Fibroblast of lung (primary cell): ENCODE measurements around the gene PKHD1. TPM values are rescaled to one million over a fixed set of nuclear protein-coding genes. Genes with fewer than 3 reads are reported as not detected.

Source experiments
- DNase-seq, 2 donors: peaks; one replicate each; pipeline versions ENCODE4 v3.0.0 to v3.0.0-alpha.2; 2010; ENCODE audit warnings: low read depth in 2 of 2
- H2AFZ ChIP-seq: 2 replicates; pipeline ENCODE4 v1.5.1; 2012; ENCODE audit warnings: low read length, control low read depth, inconsistent platforms
- H3K27ac ChIP-seq: 2 replicates; pipeline ENCODE4 v1.5.1; 2011; ENCODE audit warnings: low read length, control low read depth; ENCODE audit not compliant: insufficient read depth
- H3K27me3 ChIP-seq: 2 replicates; pipeline ENCODE4 v1.5.1; 2011; ENCODE audit warnings: mild to moderate bottlenecking, low read length; ENCODE audit not compliant: control insufficient read depth, insufficient read depth
- H3K36me3 ChIP-seq: 2 replicates; pipeline ENCODE4 v1.5.1; 2011; ENCODE audit warnings: low read length; ENCODE audit not compliant: control insufficient read depth, insufficient read depth
- H3K4me1 ChIP-seq: 2 replicates; pipeline ENCODE4 v1.5.1; 2011; ENCODE audit warnings: low read length; ENCODE audit not compliant: control insufficient read depth, insufficient read depth; ENCODE audit errors: extremely low read depth
- H3K4me2 ChIP-seq: 2 replicates; pipeline ENCODE4 v1.5.1; 2011; ENCODE audit warnings: low read length, control low read depth; ENCODE audit not compliant: insufficient read depth; ENCODE audit errors: extremely low read depth
- H3K4me3 ChIP-seq, 4 experiments: fragments of 200-600 bp in 1 of 4; sonication (generic) in 1 of 4; replicated peaks in 1 of 4; 2 replicates each; pipeline ENCODE4 v1.5.1; 2011 to 2016; ENCODE audit warnings: low read length in 4 of 4, low read depth in 3 of 4, mild to moderate bottlenecking in 3 of 4, control low read depth in 2 of 4, inconsistent platforms in 1 of 4, mixed read lengths in 1 of 4; ENCODE audit not compliant: insufficient read depth in 1 of 4; ENCODE audit errors: control extremely low read depth in 1 of 4
- H3K79me2 ChIP-seq: 2 replicates; pipeline ENCODE4 v1.5.1; 2012; ENCODE audit warnings: mild to moderate bottlenecking, low read length, inconsistent platforms; ENCODE audit not compliant: control insufficient read depth, insufficient read depth
- H3K9ac ChIP-seq: 2 replicates; pipeline ENCODE4 v1.5.1; 2011; ENCODE audit warnings: mild to moderate bottlenecking, low read length, control low read depth; ENCODE audit not compliant: insufficient read depth
- H3K9me3 ChIP-seq: 2 replicates; pipeline ENCODE4 v1.5.1; 2012; ENCODE audit warnings: low read depth, low read length; ENCODE audit not compliant: control insufficient read depth, insufficient read depth
- H4K20me1 ChIP-seq: 2 replicates; pipeline ENCODE4 v1.5.1; 2011; ENCODE audit warnings: low read length; ENCODE audit not compliant: control insufficient read depth, insufficient read depth; ENCODE audit errors: extremely low read depth
- EZH2 ChIP-seq: IDR thresholded peaks from 2 replicates; pipeline ENCODE4 v1.5.1; 2012; ENCODE audit warnings: low read length, control low read depth, mild to moderate bottlenecking; ENCODE audit errors: missing control alignments
- polyA plus RNA-seq, 2 donors: library from polyadenylated mRNA; depleted of rRNA in 1 of 2; stranded (reverse) in 1 of 2; unstranded in 1 of 2; fragments of >200 nt; gene quantifications; 2 replicates each; pipeline ENCODE4 v1.2.1, GENCODE V29; 2011 to 2012; ENCODE audit warnings: missing spikeins in 1 of 2
- total RNA-seq: library from RNA; depleted of rRNA; stranded (reverse); fragments of >200 nt; gene quantifications from 2 replicates; pipeline ENCODE4 v1.2.1, GENCODE V29; 2014
- TF ChIP-seq, protein P1 (sequence below), 2 donors: IDR thresholded peaks in 1 of 2; conservative IDR thresholded peaks in 1 of 2; 1 replicate in 1 of 2; 2 replicates in 1 of 2; pipeline ENCODE4 v1.5.1; 2011 to 2012; ENCODE audit warnings: low read length in 2 of 2, control low read depth in 1 of 2, inconsistent platforms in 1 of 2, low read depth in 1 of 2, mild to moderate bottlenecking in 1 of 2

The PKHD1 gene
- total and polyA plus RNA-seq, 2 donors (not counting 1 experiment from before 2014, with no cell fraction given) = not detected

DNA sequence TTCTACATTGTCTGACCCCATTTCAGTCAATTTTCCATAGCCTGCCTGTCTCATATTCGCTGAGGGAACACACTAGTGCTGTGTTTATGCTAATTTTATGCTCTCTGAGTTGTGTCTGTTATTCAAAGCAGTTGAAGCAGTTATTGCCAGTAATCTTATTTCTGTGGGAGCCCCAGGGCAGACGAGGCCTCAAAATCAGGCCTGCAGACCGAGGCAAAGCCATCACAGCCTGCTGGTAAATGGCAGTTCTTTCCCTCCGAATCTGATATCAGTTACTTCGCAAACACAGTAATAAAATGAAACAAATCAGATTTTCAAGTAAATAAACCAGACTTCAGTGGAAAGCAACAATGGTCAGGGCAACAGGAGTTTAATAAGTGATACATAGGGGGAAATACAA, 508.4 kb downstream of the PKHD1 start:
- DNase-seq = no peak
- H3K36me3 ChIP-seq = no peaks in the 10 kb centered on the region
- TF ChIP-seq, protein P1, sequence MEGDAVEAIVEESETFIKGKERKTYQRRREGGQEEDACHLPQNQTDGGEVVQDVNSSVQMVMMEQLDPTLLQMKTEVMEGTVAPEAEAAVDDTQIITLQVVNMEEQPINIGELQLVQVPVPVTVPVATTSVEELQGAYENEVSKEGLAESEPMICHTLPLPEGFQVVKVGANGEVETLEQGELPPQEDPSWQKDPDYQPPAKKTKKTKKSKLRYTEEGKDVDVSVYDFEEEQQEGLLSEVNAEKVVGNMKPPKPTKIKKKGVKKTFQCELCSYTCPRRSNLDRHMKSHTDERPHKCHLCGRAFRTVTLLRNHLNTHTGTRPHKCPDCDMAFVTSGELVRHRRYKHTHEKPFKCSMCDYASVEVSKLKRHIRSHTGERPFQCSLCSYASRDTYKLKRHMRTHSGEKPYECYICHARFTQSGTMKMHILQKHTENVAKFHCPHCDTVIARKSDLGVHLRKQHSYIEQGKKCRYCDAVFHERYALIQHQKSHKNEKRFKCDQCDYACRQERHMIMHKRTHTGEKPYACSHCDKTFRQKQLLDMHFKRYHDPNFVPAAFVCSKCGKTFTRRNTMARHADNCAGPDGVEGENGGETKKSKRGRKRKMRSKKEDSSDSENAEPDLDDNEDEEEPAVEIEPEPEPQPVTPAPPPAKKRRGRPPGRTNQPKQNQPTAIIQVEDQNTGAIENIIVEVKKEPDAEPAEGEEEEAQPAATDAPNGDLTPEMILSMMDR (conservative IDR thresholded peaks at IDR 0.05 in 1 of 2, IDR thresholded peaks at IDR 0.05 in 1 of 2; ENCODE audit: low read depth in 1 of 2, low read length in 2 of 2) = no peak
- no peak for TF ChIP-seq EZH2
- H3K9me3 ChIP-seq = no peaks in the 10 kb centered on the region
- no peaks in the 10 kb centered on the region for H4K20me1 ChIP-seq
- H3K4me2 ChIP-seq = no peak overlapping the region
- H3K9ac ChIP-seq = no peak overlapping the region
- H3K27ac ChIP-seq = no peak overlapping the region
- no peak overlapping the region for H3K4me3 ChIP-seq
- no peaks in the 10 kb centered on the region for H3K79me2 ChIP-seq
- no peak overlapping the region for H2AFZ ChIP-seq
- H3K27me3 ChIP-seq = no peaks in the 10 kb centered on the region
- no peaks in the 10 kb centered on the region for H3K4me1 ChIP-seq

DNA sequence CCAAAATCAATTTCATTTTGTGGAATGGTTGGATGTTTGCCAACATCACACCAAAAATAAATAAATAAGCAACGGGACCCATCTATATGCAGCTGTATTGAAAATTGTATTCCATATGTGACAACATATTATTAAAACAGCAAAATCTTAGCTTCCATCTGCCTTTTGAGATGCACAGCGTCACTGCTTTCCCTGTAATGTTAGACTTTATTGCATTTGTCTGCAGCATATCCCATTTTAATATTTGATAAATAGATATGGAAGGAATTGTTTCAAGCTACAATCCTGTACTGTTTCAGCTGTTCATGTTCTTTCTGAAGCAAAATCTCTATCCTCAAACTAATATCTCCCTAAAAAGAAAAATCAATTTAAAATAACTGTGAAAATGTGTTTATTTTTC, 509.1 kb downstream of the PKHD1 start:
- Histone ChIP-seq H3K4me2 (no peak overlapping the region), H3K27ac (no peak overlapping the region), H2AFZ (no peak overlapping the region), H3K4me1 (no peaks in the 10 kb centered on the region), H3K36me3 (no peaks in the 10 kb centered on the region), H3K9ac (no peak overlapping the region), H4K20me1 (no peaks in the 10 kb centered on the region), H3K79me2 (no peaks in the 10 kb centered on the region), H3K4me3 (no peak overlapping the region), H3K27me3 (no peaks in the 10 kb centered on the region), H3K9me3 (no peaks in the 10 kb centered on the region)
- no peak for TF ChIP-seq EZH2
- TF ChIP-seq, protein P1 (conservative IDR thresholded peaks at IDR 0.05 in 1 of 2, IDR thresholded peaks at IDR 0.05 in 1 of 2; ENCODE audit: low read depth in 1 of 2, low read length in 2 of 2) = no peak
- DNase-seq = no peak

DNA sequence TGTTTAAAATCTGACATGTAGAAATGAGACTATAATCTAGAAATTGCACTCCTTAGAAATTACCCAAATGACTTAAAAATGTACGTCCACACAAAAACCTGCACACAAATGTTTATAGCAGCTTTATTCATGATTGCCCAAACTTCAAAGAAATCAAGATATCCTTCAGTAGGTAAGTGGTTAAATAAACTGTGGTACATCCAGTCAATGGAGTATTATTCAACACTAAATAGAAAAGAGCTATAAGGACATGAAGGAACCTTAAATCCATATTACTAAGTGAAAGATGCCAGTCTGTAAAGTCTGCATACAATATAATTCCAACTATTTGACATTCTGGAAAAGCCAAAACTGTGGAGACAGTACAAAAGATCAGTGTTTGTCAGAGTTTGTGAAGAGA, 513.4 kb downstream of the PKHD1 start:
- no peak overlapping the region for H3K27ac ChIP-seq
- no peak overlapping the region for H3K9ac ChIP-seq
- no peaks in the 10 kb centered on the region for H3K4me1 ChIP-seq
- no peak for TF ChIP-seq EZH2
- TF ChIP-seq, protein P1 (conservative IDR thresholded peaks at IDR 0.05 in 1 of 2, IDR thresholded peaks at IDR 0.05 in 1 of 2; ENCODE audit: low read depth in 1 of 2, low read length in 2 of 2) = no peak
- H3K4me3 ChIP-seq = no peak overlapping the region
- no peaks in the 10 kb centered on the region for H4K20me1 ChIP-seq
- DNase-seq = no peak
- H3K36me3 ChIP-seq = no peaks in the 10 kb centered on the region
- no peaks in the 10 kb centered on the region for H3K27me3 ChIP-seq
- no peaks in the 10 kb centered on the region for H3K9me3 ChIP-seq
- no peaks in the 10 kb centered on the region for H3K79me2 ChIP-seq
- H2AFZ ChIP-seq = no peak overlapping the region
- H3K4me2 ChIP-seq = no peak overlapping the region
